Right lobe of liver (tissue), 6 donors: ENCODE results near the gene BOLA3. TPM values are rescaled to one million over a fixed set of nuclear protein-coding genes. Genes with fewer than 3 reads are reported as not detected.
"Not testable (repeated sequence)": the region's sequence is repeated elsewhere in the genome, so short reads cannot be mapped to it uniquely, and the experiment has no call there.

ENCODE experiments used
- ATAC-seq, 4 donors: fragments of 200-7000 bp; cut with Tn5 transposase; one replicate each; pipeline ENCODE4 v1.9.1; 2020; ENCODE audit warnings: mild to moderate bottlenecking in 4 of 4, moderate library complexity in 4 of 4
- DNase-seq, 3 donors: peaks; one replicate each; pipeline ENCODE4 v3.0.0-alpha.2; 2020
- H3K27ac ChIP-seq, 3 donors: fragments of 200-600 bp; one replicate each; pipeline ENCODE4 v1.8.0; 2022
- H3K27me3 ChIP-seq, 2 donors: fragments of 200-600 bp; one replicate each; pipeline ENCODE4 v1.8.0; 2022
- H3K36me3 ChIP-seq, 4 donors: fragments of 200-600 bp; sonication (generic) in 1 of 4; one replicate each; pipeline versions ENCODE4 v1.5.1 to v1.8.0; 2017 to 2022; ENCODE audit warnings: control low read depth in 1 of 4
- H3K4me1 ChIP-seq, 4 donors: fragments of 200-600 bp; sonication (generic) in 1 of 4; one replicate each; pipeline versions ENCODE4 v1.5.1 to v1.8.0; 2017 to 2022; ENCODE audit warnings: control low read depth in 1 of 4
- H3K4me3 ChIP-seq, 3 donors: fragments of 200-600 bp; one replicate each; pipeline ENCODE4 v1.8.0; 2022
- H3K9me3 ChIP-seq, 4 donors: fragments of 200-600 bp; sonication (generic) in 1 of 4; one replicate each; pipeline versions ENCODE4 v1.5.1 to v1.8.0; 2017 to 2022; ENCODE audit warnings: control low read depth in 1 of 4
- CTCF ChIP-seq, 4 donors: fragments of 200-600 bp in 3 of 4; fragments of 450-650 bp in 1 of 4; IDR thresholded peaks; one replicate each; pipeline versions ENCODE4 v1.5.1 to v1.8.0; 2016 to 2022; ENCODE audit warnings: antibody characterized with exemption in 4 of 4, mild to moderate bottlenecking in 2 of 4
- POLR2A ChIP-seq: fragments of 450-650 bp; IDR thresholded peaks from one replicate; pipeline ENCODE4 v1.6.1; 2017; ENCODE audit warnings: antibody characterized with exemption, mild to moderate bottlenecking
- WGBS: methylation state at CpG from one replicate; pipeline ENCODE4 v1.1.6; 2018; ENCODE audit warnings: low coverage, low lambda C conversion rate; ENCODE audit not compliant: insufficient coverage; ENCODE audit errors: missing lambda C conversion rate; 5-methylcytosine and 5-hydroxymethylcytosine counted together
- intact Hi-C, 2 donors: fragments of 100-400 bp; cut with DNase I; formaldehyde crosslinking; loops; one replicate each; pipeline versions ENCODE4 v1.11.2 to v1.14.1; 2022
- total RNA-seq, 6 experiments: library from RNA; depleted of rRNA in 2 of 6; stranded (reverse); fragments of >200 nt in 2 of 6; fragmentation: NEBNext Ultra II Directional in 3 of 6; extraction: Animal tissue kit (Norgen Biotek cat#: 25700) in 3 of 6; gene quantifications; one replicate each; pipeline versions ENCODE4 v1.1.0 to v1.2.4, GENCODE V29; 2016 to 2023
- donor health status: DM: no; HTN: yes; CAD: no.
- donor health status: DM: no; HTN: no; CAD: no.
- donor health status: DM: no; HTN: no; CAD: no.
- donor health status: DM: no; HTN: yes; CAD: no.
- donor health status: DM: no; HTN: yes; CAD: no.

BOLA3 gene
- total RNA-seq, 6 experiments from 2014 or later = 14.6 to 58.6 (median 16.0) TPM

GRCh38 chr2:74093426-74093825, 54.3 kb downstream of the BOLA3 start:
- no CpG with 5 or more reads among the region's 13 CpGs for WGBS

GRCh38 chr2:74092275-74092674, 55.4 kb downstream of the BOLA3 start:
- WGBS = 85% methylated on average over 7 of the region's 7 CpGs
- H3K27me3 ChIP-seq = no peaks in the 10 kb centered on the region
- peaks cover 0 to 67% (median 24%) of the 10 kb centered on the region in 4 donors for H3K36me3 ChIP-seq
- no peaks in the 10 kb centered on the region for H3K9me3 ChIP-seq
- DNase-seq (no peak), ATAC-seq (no peak)
- no peaks in the 10 kb centered on the region for H3K4me1 ChIP-seq
- TF ChIP-seq CTCF (IDR thresholded peaks at IDR 0.05) (no peak), POLR2A (no peak)
- H3K27ac ChIP-seq = no peak overlapping the region
- no peak overlapping the region for H3K4me3 ChIP-seq
- intact Hi-C loops = no loop called here

More at GRCh38 chr2:74093426-74093825, 54.3 kb downstream of the BOLA3 start:
- Histone ChIP-seq H3K27ac (no peak overlapping the region), H3K9me3 (no peaks in the 10 kb centered on the region), H3K4me1 (no peaks in the 10 kb centered on the region), H3K36me3 (peaks cover 0 to 56% (median 18%) of the 10 kb centered on the region in 4 donors), H3K4me3 (no peak overlapping the region), H3K27me3 (no peaks in the 10 kb centered on the region)
- TF ChIP-seq CTCF (IDR thresholded peaks at IDR 0.05) = no peak
- no peak for TF ChIP-seq POLR2A
- no peak for ATAC-seq
- intact Hi-C loops = no loop called here
- no peak for DNase-seq

GRCh38 chr2:74091391-74091790, 56.3 kb downstream of the BOLA3 start:
- H3K4me1 ChIP-seq = no peaks in the 10 kb centered on the region
- no peaks in the 10 kb centered on the region for H3K9me3 ChIP-seq
- no peak for ATAC-seq
- 94% methylated on average over 3 of the region's 3 CpGs for WGBS
- no peak overlapping the region for H3K4me3 ChIP-seq
- H3K27me3 ChIP-seq = no peaks in the 10 kb centered on the region
- intact Hi-C loops = no loop called here
- TF ChIP-seq POLR2A (no peak), CTCF (IDR thresholded peaks at IDR 0.05) (no peak)
- no peak for DNase-seq
- no peak overlapping the region for H3K27ac ChIP-seq
- peaks cover 0 to 67% (median 24%) of the 10 kb centered on the region in 4 donors for H3K36me3 ChIP-seq

GRCh38 chr2:74089816-74090745, 57.6 kb downstream of the BOLA3 start:
- no peak for ATAC-seq
- no peak for DNase-seq
- WGBS = 91% methylated on average over 18 of the region's 26 CpGs

GRCh38 chr2:74088676-74089075, 59.0 kb downstream of the BOLA3 start:
- H3K4me1 ChIP-seq, H3K27me3 ChIP-seq, H3K27ac ChIP-seq, DNase-seq, intact Hi-C loops, ATAC-seq, H3K4me3 ChIP-seq, H3K9me3 ChIP-seq: not testable (repeated sequence)
- 99% methylated on average over 7 of the region's 8 CpGs for WGBS
- H3K36me3 ChIP-seq = peaks cover 0 to 57% (median 22%) of the 10 kb centered on the region in 4 donors

More at GRCh38 chr2:74089816-74090745, 57.6 kb downstream of the BOLA3 start:
- Histone ChIP-seq H3K4me1 (no peaks in the 10 kb centered on the region), H3K27me3 (no peaks in the 10 kb centered on the region), H3K36me3 (peaks cover 0 to 67% (median 22%) of the 10 kb centered on the region in 4 donors), H3K9me3 (no peaks in the 10 kb centered on the region), H3K4me3 (no peak overlapping the region), H3K27ac (no peak overlapping the region)
- intact Hi-C loops = no loop called here
- no peak for TF ChIP-seq CTCF (IDR thresholded peaks at IDR 0.05)
- no peak for TF ChIP-seq POLR2A
